GM19193 (cell line): ENCODE results near the gene HMCES.

ENCODE experiments used
- POLR2A ChIP-seq: IDR thresholded peaks from 4 replicates; pipeline ENCODE4 v1.6.1; 2011; ENCODE audit not compliant: insufficient read depth, insufficient read length; ENCODE audit errors: extremely low read depth

Gene HMCES

DNA sequence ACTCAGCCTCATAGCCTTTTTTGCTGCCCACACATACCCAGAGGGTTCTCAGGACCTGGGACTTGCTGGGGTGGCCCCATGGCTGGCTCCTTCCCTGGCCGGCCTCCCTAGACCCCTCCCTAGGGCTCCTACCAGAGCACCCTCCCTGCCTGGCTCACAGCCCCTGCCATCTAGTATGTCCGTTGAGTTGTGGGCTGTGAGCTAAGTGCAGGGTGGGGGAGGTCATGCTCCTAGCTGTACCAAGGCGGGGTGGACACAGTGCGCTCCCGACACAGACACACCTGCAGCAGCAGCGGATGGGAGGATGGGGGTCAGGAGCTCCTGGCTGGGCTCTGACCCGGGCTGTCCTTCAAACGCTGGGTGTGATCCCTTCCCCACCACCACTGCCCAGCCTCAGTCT, 41.6 kb downstream of the HMCES start:
- TF ChIP-seq POLR2A = no peak

DNA sequence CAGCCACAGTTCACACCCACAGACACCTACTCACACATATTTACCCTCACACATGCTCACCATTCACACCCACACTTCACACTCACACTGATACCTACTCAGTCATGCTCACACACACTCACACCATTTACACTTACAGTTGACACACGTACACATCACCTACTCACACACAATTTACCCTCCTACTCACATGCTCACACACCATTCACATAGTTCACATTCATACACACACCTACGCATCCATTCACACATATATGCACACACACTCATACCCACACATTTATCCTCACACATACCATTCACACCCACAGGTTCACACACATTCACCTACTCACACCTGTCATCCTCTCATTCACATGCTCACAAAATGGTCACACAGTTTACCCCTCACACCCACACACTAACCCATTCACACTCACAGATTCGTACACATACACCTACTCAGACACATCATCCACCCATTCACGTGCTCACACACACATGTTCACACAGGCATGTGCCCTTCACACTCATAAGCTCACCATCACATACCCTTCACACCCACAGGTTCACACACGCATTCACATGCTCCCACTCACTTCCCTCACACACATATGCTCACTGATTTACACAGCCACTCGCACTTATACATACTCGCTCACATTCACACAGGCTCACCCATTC, 42.3 kb downstream of the HMCES start:
- TF ChIP-seq POLR2A = no peak

DNA sequence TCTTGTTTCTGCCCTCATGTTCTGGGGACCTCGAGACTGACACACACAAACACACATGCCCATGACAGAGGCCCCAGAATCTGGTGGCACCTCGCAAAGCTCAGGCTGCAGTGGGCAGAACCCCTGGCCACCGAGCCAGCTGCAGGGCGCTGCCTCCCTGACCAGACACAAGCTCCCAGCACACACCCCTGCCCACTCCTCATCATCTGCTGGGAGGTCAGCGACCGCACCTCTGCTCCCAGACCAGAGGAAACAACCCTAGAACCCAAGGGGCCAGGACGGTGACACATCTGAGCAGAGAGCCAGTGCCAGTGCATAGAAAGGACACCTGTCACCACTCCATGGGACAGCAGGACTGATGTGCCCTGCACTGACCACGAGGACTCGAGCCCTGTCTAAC, 43.2 kb downstream of the HMCES start:
- TF ChIP-seq POLR2A = no peak

DNA sequence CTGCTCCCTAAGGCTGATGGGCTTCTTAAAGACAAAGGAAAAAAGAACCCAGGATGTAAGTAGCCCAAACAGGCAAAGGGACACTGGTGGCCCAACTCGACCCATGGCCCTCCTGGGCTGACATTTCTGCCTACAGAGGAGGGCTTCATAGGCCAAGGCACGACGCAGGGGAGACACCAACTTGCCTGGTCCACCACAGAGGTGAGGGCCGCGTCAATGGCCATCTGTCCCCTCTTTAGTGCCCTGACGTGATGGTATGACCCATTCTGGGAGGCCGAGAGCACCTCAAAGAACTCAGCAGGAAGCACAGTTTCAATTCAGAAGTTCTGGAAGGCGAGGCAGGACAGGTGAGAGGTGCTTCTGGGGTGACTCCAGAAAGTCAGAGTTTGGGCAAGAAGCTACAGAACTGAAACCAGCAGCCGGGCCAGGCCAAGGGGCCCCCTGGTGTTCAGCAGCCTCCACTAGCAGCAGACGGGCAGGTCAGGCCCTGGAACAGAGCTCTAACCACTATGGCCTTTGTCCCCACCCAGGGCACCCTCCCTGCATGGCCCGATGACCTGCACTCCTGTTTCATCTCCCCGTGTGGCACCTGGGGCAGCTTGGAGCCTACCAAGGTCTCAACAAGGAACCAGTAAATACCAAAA, 45.1 kb downstream of the HMCES start:
- TF ChIP-seq POLR2A = no peak

DNA sequence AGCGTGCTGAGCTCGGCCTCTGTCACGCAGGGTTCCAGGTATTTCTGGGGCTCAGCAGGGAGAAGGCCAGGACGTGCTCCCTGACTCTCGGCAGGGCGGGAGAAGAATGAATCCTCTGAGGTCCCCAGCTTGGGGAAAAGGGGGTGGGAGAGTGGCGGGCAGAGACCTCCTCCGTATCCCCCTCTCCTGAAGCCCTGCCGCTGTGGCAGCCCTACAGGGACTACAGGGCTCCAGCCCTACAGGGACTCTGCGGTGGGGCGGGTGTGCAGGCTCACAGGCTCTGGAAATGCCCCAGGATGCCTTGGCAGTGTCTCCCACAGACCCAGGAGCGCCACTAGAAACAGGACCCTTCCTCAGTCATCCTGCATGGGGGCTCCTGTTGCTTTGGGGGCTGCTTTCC, 46.2 kb downstream of the HMCES start:
- TF ChIP-seq POLR2A = no peak

DNA sequence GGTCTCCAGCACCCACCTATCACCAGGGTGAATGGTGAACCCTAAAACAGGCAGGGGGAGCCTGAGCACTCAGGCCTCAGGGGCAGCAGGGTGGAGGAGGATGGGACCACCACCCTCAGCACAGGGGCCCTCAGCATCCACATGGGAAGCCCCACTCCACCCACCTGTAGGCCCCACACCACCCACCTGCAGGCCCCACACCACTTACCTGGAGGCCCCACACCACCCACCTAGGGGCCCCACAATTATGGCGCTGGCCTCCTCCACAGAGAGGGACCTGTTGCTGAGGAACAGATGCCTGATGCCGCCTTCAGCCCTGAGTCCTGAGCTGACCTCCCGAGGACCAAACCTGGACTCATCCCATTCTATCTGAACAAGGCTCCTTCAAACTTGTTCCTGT, 46.7 kb downstream of the HMCES start:
- TF ChIP-seq POLR2A = no peak

DNA sequence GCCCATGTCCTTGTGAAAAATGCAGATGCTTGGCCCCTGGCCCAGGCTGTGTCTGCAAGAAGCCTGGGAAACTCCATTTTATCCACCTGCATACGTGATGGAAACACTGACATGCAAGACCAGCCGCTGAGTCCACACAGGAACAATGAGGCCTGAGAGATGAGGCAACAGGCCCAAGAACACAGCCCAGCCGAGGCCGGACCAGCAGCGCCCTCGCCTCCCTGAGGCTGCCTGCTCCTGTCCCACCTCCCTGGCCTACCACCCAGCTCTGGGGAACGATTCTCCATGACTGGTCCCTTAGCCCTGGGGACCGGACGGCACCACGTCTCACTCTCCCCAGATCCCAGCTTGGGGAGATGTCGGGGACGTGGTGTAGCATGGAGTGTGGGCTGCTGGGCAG, 47.5 kb downstream of the HMCES start:
- no peak for TF ChIP-seq POLR2A

DNA sequence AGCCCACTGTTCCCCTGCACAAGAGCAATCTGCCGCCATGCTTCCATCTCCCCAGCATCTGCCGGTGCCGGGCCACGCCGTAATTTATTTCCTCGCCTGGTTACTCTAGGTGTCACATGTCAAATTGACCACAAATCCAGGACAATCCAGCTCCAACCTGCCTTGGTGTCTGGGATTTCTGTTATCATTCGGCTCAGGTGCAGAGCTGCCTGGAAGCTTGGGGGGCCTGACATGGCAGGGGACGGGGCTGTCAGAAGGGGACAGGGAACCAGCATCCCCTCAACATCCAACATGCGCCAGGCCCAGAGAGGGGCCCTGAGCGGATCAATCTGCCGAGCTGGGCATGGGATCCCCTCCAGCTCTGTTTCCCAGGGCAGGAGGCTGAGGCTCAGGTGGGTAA, 47.9 kb downstream of the HMCES start:
- no peak for TF ChIP-seq POLR2A

DNA sequence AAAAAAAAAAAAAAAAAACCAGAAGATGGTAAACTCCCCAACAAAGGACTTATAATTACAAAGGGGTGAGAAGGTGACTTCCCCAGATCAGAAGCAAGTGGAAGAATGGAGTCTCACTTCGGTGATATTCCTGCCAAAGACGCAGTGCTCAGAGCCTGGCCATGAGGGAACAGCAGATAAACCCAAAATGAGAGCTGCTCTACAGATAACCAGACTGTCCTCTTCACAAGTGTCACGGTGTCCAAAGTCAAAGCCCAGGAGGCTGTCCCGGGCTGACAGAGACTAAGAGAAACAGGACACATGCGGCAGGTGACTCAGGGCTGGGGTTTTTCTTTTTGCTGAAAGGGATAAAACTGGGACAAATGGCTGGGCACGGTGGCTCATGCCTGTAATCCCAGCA, 48.8 kb downstream of the HMCES start:
- no peak for TF ChIP-seq POLR2A

DNA sequence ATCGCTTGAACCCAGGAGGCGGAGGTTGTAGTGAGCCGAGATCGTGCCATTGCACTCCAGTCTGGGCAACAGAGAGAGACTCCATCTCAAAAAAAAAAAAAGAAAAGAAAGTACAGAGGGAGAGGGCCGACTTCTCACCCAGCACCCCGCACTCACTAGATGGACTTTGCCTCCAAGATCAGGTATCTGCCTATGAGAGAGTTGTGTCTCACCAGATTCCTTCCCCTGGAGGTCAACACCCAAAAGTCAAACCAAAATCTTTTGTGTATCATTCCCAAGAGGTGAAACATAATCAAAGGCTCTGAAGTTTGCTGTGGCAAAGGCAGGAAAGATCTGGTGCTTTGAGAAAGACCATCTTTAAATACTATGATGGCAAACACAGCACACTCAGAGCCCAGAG, 51.2 kb downstream of the HMCES start:
- TF ChIP-seq POLR2A = no peak

DNA sequence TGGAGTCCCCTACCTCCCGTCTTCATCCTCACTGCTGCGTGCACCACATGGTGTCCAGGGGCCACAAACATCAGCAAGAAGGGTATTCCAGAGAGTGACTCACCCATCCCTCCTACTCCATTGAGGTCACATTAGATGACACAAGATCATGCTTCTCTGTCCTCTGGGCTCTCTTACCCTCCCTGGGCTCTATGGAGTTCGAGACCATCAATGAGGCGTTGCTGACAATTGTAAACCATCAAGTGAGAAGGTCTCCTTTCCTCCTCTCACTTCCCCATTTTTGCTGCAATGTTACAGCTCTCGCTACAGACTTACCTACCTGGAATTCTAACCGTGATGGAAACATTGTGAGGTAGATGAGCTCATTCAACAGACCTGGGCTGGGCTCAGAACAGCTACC, 51.7 kb downstream of the HMCES start:
- no peak for TF ChIP-seq POLR2A

DNA sequence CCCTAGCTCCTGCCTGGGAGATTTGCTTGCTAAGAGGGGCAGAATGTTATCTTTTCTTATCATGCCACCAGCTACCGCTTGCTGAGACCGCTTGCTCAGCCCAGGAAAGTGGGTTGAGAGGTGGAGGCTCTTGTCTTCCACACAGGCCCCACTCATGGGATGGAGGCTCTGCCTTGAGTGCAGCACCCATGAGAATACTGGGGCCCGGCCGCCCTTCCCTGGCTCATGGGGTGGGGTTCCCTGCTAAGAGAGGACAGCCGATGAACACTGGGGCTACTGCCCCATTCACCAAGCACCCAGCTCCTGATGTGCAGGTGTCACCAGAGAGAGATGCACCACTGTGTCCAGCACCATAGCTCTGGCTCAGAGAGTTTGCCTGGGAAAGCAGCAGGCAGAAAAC, 55.2 kb downstream of the HMCES start:
- TF ChIP-seq POLR2A = no peak

DNA sequence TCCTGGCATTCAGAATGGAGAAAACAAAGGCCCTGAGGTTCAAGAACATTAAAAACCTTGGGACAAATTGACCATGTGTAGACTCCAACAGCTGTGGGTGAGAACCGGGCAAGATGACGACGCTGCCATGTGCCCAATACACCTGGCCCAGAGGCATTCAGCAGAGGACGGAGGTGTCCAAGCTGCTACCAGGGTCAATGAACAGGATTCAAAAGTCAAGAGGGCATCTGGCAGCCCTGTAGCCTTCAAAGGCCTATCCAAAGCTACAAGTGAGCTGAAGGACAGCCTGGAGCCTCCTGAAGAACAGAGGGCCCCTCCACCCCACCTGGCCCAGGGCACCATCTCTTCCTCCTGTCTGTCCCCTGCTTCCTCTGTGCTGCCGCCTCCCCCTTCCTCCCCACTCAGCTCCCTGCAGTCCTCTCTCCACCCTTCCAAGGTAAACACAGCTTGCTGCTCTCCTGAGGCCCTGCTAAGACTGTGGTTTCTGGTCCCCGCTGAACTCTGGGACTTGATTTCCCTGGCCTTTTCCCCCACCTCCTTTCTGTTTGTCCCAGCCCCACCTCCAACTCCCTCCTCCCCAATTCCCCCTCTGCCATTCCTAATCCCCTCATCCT, 57.5 kb downstream of the HMCES start:
- TF ChIP-seq POLR2A = no peak

DNA sequence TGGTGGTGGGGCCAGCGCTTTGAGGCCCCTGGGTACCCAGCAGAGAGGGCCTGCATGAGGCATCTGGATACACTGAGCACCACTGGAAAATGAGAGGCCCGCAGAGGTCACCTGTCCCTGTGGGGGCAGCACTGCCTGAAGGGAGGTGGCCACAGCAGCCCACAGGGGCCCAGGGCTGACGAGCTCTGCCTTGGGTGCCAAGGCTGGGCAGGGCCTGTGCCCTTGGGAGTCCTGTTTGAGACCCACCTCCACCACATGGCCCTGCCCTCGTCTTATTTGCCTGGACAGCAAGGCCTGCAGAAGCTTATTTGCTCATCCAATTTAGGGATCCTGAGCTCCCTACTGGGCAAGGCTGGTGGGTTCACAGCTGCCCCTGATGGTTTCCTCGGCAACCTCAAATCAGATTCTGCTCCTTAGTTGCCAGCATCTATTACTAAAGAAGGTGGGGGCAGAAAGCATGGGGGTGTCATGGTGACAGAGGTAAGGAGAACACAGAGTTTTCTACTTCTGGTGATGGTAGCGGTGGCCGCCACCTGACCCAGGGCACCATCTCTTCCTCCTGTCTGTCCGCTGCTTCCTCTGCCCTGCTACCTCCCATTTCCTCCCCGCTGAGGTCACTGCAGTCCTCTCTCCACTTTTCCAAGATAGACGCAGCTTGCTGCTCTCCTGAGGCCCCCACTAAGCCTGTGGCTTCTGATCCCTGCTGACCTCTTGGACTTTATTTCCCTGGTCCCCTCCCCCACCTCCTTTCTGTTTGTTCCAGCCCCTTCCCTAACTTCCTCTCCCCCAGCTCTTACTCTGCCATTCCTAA, 62.9 kb downstream of the HMCES start:
- no peak for TF ChIP-seq POLR2A

DNA sequence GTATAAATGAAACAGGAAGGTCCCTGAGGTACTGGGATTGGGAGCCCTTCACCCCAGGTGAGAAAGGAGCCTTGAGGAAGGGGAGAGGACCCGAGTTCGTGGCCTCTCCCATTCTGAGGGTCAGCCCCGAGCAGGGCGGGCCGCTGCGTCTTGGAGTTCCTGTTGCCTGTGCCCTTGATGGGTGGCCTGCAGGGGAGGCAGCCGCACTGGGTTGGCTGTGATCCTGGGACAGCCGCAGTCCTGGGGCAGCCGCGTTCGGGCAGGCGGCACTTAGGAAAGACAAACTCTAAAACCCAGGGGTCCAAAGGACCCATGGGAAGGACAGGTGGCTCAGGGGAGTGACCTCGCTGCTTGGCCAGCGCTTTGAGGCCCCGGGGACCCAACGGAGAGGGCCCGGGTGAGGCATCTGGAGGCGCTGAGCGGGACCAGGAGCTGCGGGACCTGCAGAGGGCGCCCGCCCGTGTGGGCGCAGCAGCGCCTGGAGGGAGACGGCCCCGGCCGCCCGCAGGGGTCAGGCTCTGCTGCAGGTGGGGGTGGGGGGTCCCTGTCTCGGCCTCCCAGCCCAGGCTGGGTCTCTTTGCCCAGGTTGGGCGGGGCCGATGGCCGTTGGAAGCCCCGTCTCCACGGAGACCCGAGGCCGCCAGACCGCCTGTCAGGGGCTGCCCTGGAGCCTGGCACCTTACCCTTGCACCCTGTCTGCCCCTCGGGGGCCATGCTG, 65.1 kb downstream of the HMCES start:
- no peak for TF ChIP-seq POLR2A

DNA sequence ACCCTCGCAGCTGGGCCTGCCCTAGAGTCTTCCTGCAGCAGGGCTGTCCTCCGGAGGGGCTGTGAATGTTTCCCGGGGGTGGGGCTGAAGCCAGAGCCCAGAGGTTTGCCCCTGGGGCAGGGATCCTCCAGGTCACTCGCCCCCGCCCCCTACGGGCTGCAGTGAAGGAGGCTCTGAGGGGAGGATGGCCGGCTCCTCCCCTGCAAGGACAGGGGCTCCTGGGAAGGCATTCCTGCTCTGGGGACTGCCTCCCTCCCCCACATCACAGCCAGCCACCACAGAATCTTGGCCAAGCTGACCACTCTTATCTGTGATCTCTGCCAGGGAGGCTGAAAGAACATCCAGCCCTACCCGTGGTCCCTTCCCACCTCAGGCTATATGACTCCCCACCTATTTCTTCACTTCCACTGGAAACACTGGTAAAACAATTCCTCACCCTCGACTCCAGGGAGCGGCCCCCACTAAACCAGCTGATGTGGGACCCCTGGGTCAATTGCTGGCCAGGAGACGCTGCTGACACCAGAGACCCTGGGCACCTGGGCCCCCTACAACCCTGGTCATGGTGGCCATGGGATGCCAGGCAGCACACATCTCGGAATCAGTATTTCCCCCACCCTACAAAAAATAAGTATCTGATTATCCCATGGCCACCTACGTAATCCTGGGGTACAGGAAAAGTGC, 66.0 kb downstream of the HMCES start:
- no peak for TF ChIP-seq POLR2A
